Natural killer cell (primary cell): ENCODE results near the gene MOGAT3. TPM values are rescaled to one million over a fixed set of nuclear protein-coding genes. Genes with fewer than 3 reads are reported as not detected.

Source experiments
- ATAC-seq, 3 donors: fragments of 150-1000 bp in 2 of 3; fragments of 200-7000 bp in 1 of 3; cut with Tn5 transposase; 1 replicate in 1 of 3; 2 replicates in 2 of 3; pipeline ENCODE4 v1.10.0; 2021; ENCODE audit warnings: mild to moderate bottlenecking in 2 of 3, moderate library complexity in 2 of 3
- DNase-seq, 2 donors: peaks; one replicate each; pipeline versions ENCODE4 v3.0.0 to v3.0.0-alpha.2; 2013 to 2021; ENCODE audit warnings: mixed read lengths in 1 of 2
- H3K27ac ChIP-seq: one replicate; pipeline ENCODE4 v1.5.1; 2013; ENCODE audit warnings: mild to moderate bottlenecking, low read length
- H3K27me3 ChIP-seq: one replicate; pipeline ENCODE4 v1.6.1; 2013; ENCODE audit warnings: low read length; ENCODE audit not compliant: control insufficient read depth, insufficient read depth
- H3K36me3 ChIP-seq: one replicate; pipeline ENCODE4 v1.6.1; 2013; ENCODE audit warnings: low read length; ENCODE audit not compliant: control insufficient read depth, insufficient read depth
- H3K4me1 ChIP-seq: one replicate; pipeline ENCODE4 v1.6.1; 2013; ENCODE audit warnings: low read length; ENCODE audit not compliant: control insufficient read depth, insufficient read depth
- H3K4me3 ChIP-seq: one replicate; pipeline ENCODE4 v1.5.1; 2013; ENCODE audit warnings: low read length
- H3K9me3 ChIP-seq: one replicate; pipeline ENCODE4 v1.6.1; 2013; ENCODE audit warnings: low read length; ENCODE audit not compliant: control insufficient read depth, insufficient read depth
- H3K27ac Mint-ChIP-seq, 2 donors: one replicate each; pipeline ENCODE4 v1.8.0; 2022; ENCODE audit warnings: mild to moderate bottlenecking in 2 of 2, mixed read lengths in 2 of 2, moderate library complexity in 1 of 2
- H3K27me3 Mint-ChIP-seq, 2 donors: one replicate each; pipeline ENCODE4 v1.8.0; 2022; ENCODE audit warnings: low read depth in 2 of 2, mixed read lengths in 2 of 2
- H3K36me3 Mint-ChIP-seq: one replicate; pipeline ENCODE4 v1.8.0; 2022; ENCODE audit warnings: mixed read lengths
- H3K4me1 Mint-ChIP-seq, 2 donors: one replicate each; pipeline ENCODE4 v1.8.0; 2022; ENCODE audit warnings: mixed read lengths in 2 of 2
- H3K4me3 Mint-ChIP-seq: one replicate; pipeline ENCODE4 v1.8.0; 2022; ENCODE audit warnings: mild to moderate bottlenecking, moderate library complexity, mixed read lengths
- H3K9me3 Mint-ChIP-seq, 2 donors: one replicate each; pipeline ENCODE4 v1.8.0; 2022; ENCODE audit warnings: mixed read lengths in 2 of 2
- CTCF ChIP-seq: fragments of 200-600 bp; IDR thresholded peaks from one replicate; pipeline ENCODE4 v1.8.0; 2022; ENCODE audit warnings: antibody characterized with exemption
- WGBS: methylation state at CpG from one replicate; pipeline ENCODE4 v1.1.7; 2013; ENCODE audit warnings: missing lambda C conversion rate; ENCODE audit not compliant: insufficient coverage; 5-methylcytosine and 5-hydroxymethylcytosine counted together
- intact Hi-C: fragments of 100-400 bp; cut with micrococcal nuclease; formaldehyde crosslinking; loops from one replicate; pipeline ENCODE4 v1.14.2; 2022
- total RNA-seq, 4 donors: library from RNA; stranded (reverse); fragments of 120-200 nt in 1 of 4; gene quantifications; one replicate each; pipeline versions ENCODE4 v1.2.3 to v1.2.4, GENCODE V29; 2013 to 2022

The MOGAT3 gene
- total RNA-seq, 3 donors from 2014 or later (not counting 1 experiment from before 2014, with no cell fraction given), result not detected

- no peak overlapping the region for H3K4me3 Mint-ChIP-seq
- WGBS, result 92% methylated on average over 51 of the region's 52 CpGs
- Histone ChIP-seq H3K27ac (no peak overlapping the region), H3K27me3 (no peaks in the 10 kb centered on the region), H3K4me3 (no peak overlapping the region), H3K4me1 (no peaks in the 10 kb centered on the region), H3K36me3 (peaks cover 19% of the 10 kb centered on the region), H3K9me3 (no peaks in the 10 kb centered on the region)
- ATAC-seq (no peak), DNase-seq (no peak)
- no peaks in the 10 kb centered on the region for H3K27me3 Mint-ChIP-seq
- intact Hi-C loops, result no loop called here
- H3K36me3 Mint-ChIP-seq, result no peaks in the 10 kb centered on the region
- no peaks in the 10 kb centered on the region for H3K9me3 Mint-ChIP-seq
- no peak overlapping the region for H3K27ac Mint-ChIP-seq
- TF ChIP-seq CTCF, result no peak
- peaks cover 0 to 6% of the 10 kb centered on the region in 2 donors for H3K4me1 Mint-ChIP-seq
Observed at GRCh38 chr7:101232141-101232850, 31.5 kb upstream of the MOGAT3 start.

- no peaks in the 10 kb centered on the region for H3K9me3 ChIP-seq
- WGBS, result 98% methylated on average over 7 of the region's 7 CpGs
- no peak for ATAC-seq
- Mint-ChIP-seq H3K4me1 (peaks cover 0 to 6% of the 10 kb centered on the region in 2 donors), H3K9me3 (no peaks in the 10 kb centered on the region), H3K27ac (no peak overlapping the region), H3K4me3 (no peak overlapping the region), H3K27me3 (no peaks in the 10 kb centered on the region), H3K36me3 (no peaks in the 10 kb centered on the region)
- DNase-seq, result no peak
- H3K36me3 ChIP-seq, result peaks cover 15% of the 10 kb centered on the region
- intact Hi-C loops, result no loop called here
- H3K4me3 ChIP-seq, result no peak overlapping the region
- no peak for TF ChIP-seq CTCF
- H3K27ac ChIP-seq, result no peak overlapping the region
- no peaks in the 10 kb centered on the region for H3K27me3 ChIP-seq
- H3K4me1 ChIP-seq, result no peaks in the 10 kb centered on the region
Observed at GRCh38 chr7:101231644-101232043, 30.8 kb upstream of the MOGAT3 start.

GRCh38 chr7:101226721-101227120, 25.9 kb upstream of the MOGAT3 start:
- ATAC-seq, result no peak

More at GRCh38 chr7:101226721-101227120, 25.9 kb upstream of the MOGAT3 start:
- no peaks in the 10 kb centered on the region for H3K27me3 Mint-ChIP-seq
- intact Hi-C loops, result no loop called here
- H3K36me3 ChIP-seq, result peaks cover 40% of the 10 kb centered on the region
- no peaks in the 10 kb centered on the region for H3K27me3 ChIP-seq
- no peaks in the 10 kb centered on the region for H3K36me3 Mint-ChIP-seq
- no peak overlapping the region for H3K27ac ChIP-seq
- H3K9me3 ChIP-seq, result no peaks in the 10 kb centered on the region
- H3K4me1 ChIP-seq, result no peaks in the 10 kb centered on the region
- H3K4me1 Mint-ChIP-seq, result peaks cover under 1 to 13% of the 10 kb centered on the region in 2 donors
- H3K27ac Mint-ChIP-seq, result no peak overlapping the region
- H3K4me3 ChIP-seq, result no peak overlapping the region
- TF ChIP-seq CTCF, result no peak
- H3K4me3 Mint-ChIP-seq, result no peak overlapping the region
- WGBS, result over 99% methylated on average over 9 of the region's 9 CpGs
- no peak for DNase-seq
- no peaks in the 10 kb centered on the region for H3K9me3 Mint-ChIP-seq
